B cell (primary cell): Measurements from ENCODE around the gene NCBP1. TPM values are rescaled to one million over a fixed set of nuclear protein-coding genes. Genes with fewer than 3 reads are reported as not detected.

Source experiments
- ATAC-seq: fragments of 200-7000 bp; cut with Tn5 transposase; one replicate; pipeline ENCODE4 v1.10.0; 2021; ENCODE audit warnings: low read depth, mild to moderate bottlenecking, moderate number of reproducible peaks, moderate library complexity
- CTCF ChIA-PET: fragments of 350-600 bp; sonication (Branson Sonifier 250); formaldehyde crosslinking; loops from one replicate; lab custom pipeline; 2021; ENCODE audit warnings: antibody characterized with exemption, inconsistent platforms; lab: Charles Lee
- POLR2A ChIA-PET: fragments of 350-600 bp; sonication (Branson Sonifier 250); formaldehyde crosslinking; loops from one replicate; lab custom pipeline; 2021; ENCODE audit warnings: antibody characterized with exemption; lab: Charles Lee
- DNase-seq: peaks from one replicate; pipeline ENCODE4 v3.0.0; 2013
- H2AFZ ChIP-seq: 2 replicates; pipeline ENCODE4 v1.6.1; 2012; ENCODE audit warnings: mild to moderate bottlenecking, low read depth, low read length; ENCODE audit not compliant: insufficient read depth, poor library complexity, severe bottlenecking
- H3K27ac ChIP-seq, 2 donors: 1 replicate in 1 of 2; 2 replicates in 1 of 2; pipeline ENCODE4 v1.5.1; 2012 to 2013; ENCODE audit warnings: low read length in 2 of 2, mild to moderate bottlenecking in 2 of 2, moderate library complexity in 1 of 2
- H3K27me3 ChIP-seq, 4 experiments: fragments of 200-600 bp in 1 of 4; sonication (generic) in 1 of 4; replicated peaks in 1 of 4; 1 replicate in 2 of 4; 2 replicates in 2 of 4; pipeline versions ENCODE4 v1.6.1 to v1.7.0; 2013 to 2016; ENCODE audit warnings: low read length in 3 of 4, mild to moderate bottlenecking in 2 of 4, mixed read lengths in 1 of 4, moderate library complexity in 1 of 4; ENCODE audit not compliant: insufficient read depth in 4 of 4, control insufficient read depth in 3 of 4; ENCODE audit errors: control extremely low read depth in 1 of 4
- H3K36me3 ChIP-seq, 2 experiments: replicated peaks in 1 of 2; 1 replicate in 1 of 2; 2 replicates in 1 of 2; pipeline versions ENCODE4 v1.6.1 to v1.7.1; 2013; ENCODE audit warnings: low read length in 1 of 2; ENCODE audit not compliant: insufficient read depth in 2 of 2, control insufficient read depth in 1 of 2; ENCODE audit errors: control extremely low read depth in 1 of 2, extremely low read depth in 1 of 2
- H3K4me1 ChIP-seq, 2 donors: fragments of 200-600 bp in 1 of 2; sonication (generic) in 1 of 2; 1 replicate in 1 of 2; 2 replicates in 1 of 2; pipeline versions ENCODE4 v1.5.1 to v1.6.1; 2013 to 2017; ENCODE audit warnings: low read length in 2 of 2; ENCODE audit not compliant: control insufficient read depth in 2 of 2, insufficient read depth in 2 of 2
- H3K4me2 ChIP-seq: replicated peaks from 2 replicates; pipeline ENCODE3; 2012; ENCODE audit warnings: mild to moderate bottlenecking, low read depth, low read length; ENCODE audit not compliant: poor library complexity, severe bottlenecking
- H3K4me3 ChIP-seq, 5 experiments: fragments of 200-600 bp in 1 of 5; sonication (generic) in 1 of 5; 1 replicate in 3 of 5; 2 replicates in 2 of 5; pipeline versions ENCODE4 v1.5.1 to v1.7.0; 2011 to 2016; ENCODE audit warnings: low read length in 4 of 5, mild to moderate bottlenecking in 4 of 5, low read depth in 2 of 5, control low read depth in 1 of 5, moderate library complexity in 1 of 5; ENCODE audit not compliant: insufficient read depth in 1 of 5; ENCODE audit errors: control extremely low read depth in 1 of 5, extremely low read depth in 1 of 5
- H3K79me2 ChIP-seq: fragments of 200-600 bp; sonication (generic); one replicate; pipeline ENCODE4 v1.6.0; 2016; ENCODE audit warnings: low read length; ENCODE audit not compliant: control insufficient read depth, insufficient read depth
- H3K9ac ChIP-seq: fragments of 200-600 bp; sonication (generic); 2 replicates; pipeline ENCODE4 v1.6.1; 2017; ENCODE audit warnings: mild to moderate bottlenecking, low read length, moderate library complexity
- H3K9me3 ChIP-seq, 3 donors: one replicate each; pipeline versions ENCODE4 v1.6.1 to v1.7.1; 2013; ENCODE audit warnings: low read length in 2 of 3; ENCODE audit not compliant: control insufficient read depth in 2 of 3, insufficient read depth in 1 of 3; ENCODE audit errors: control extremely low read depth in 1 of 3
- H4K20me1 ChIP-seq: 2 replicates; pipeline ENCODE4 v1.6.0; 2012; ENCODE audit warnings: mild to moderate bottlenecking, low read length; ENCODE audit not compliant: insufficient read depth, control insufficient read depth, poor library complexity, severe bottlenecking
- H3K27ac Mint-ChIP-seq: one replicate; pipeline ENCODE4 v1.8.0; 2021; ENCODE audit warnings: mixed read lengths
- H3K27me3 Mint-ChIP-seq: one replicate; pipeline ENCODE4 v1.8.0; 2021; ENCODE audit warnings: mixed read lengths
- H3K4me1 Mint-ChIP-seq: one replicate; pipeline ENCODE4 v1.8.0; 2021; ENCODE audit warnings: mixed read lengths
- H3K4me3 Mint-ChIP-seq: one replicate; pipeline ENCODE4 v1.8.0; 2021; ENCODE audit warnings: mixed read lengths
- H3K9me3 Mint-ChIP-seq: one replicate; pipeline ENCODE4 v1.8.0; 2022; ENCODE audit warnings: mixed read lengths; ENCODE audit not compliant: insufficient read depth
- EZH2 ChIP-seq: IDR thresholded peaks from 2 replicates; pipeline ENCODE4 v1.6.1; 2012; ENCODE audit warnings: borderline replicate concordance, low read depth, mild to moderate bottlenecking, moderate library complexity, low read length; ENCODE audit not compliant: insufficient read depth, poor library complexity, severe bottlenecking
- WGBS: methylation state at CpG from one replicate; pipeline ENCODE4 v1.1.5; 2013; ENCODE audit warnings: missing lambda C conversion rate; ENCODE audit not compliant: insufficient coverage; 5-methylcytosine and 5-hydroxymethylcytosine counted together
- intact Hi-C: fragments of 100-400 bp; cut with micrococcal nuclease; formaldehyde crosslinking; loops from one replicate; pipeline ENCODE4 v1.10.0; 2022
- polyA plus RNA-seq: library from polyadenylated mRNA; depleted of rRNA; stranded (reverse); fragments of >200 nt; gene quantifications from 2 replicates; pipeline ENCODE4 v1.2.3, GENCODE V29; 2012
- total RNA-seq, 2 donors: library from RNA; stranded (reverse); fragments of 120-200 nt in 1 of 2; gene quantifications; 1 replicate in 1 of 2; 2 replicates in 1 of 2; pipeline versions ENCODE4 v1.2.3 to v1.2.4, GENCODE V29; 2013 to 2022
- TF ChIP-seq, protein P1 (sequence below): fragments of 200-600 bp; IDR thresholded peaks from one replicate; pipeline ENCODE4 v1.8.0; 2022; ENCODE audit warnings: antibody characterized with exemption, mild to moderate bottlenecking

The NCBP1 gene
- total and polyA plus RNA-seq, 2 donors (not counting 1 experiment from before 2014, with no cell fraction given): 19.5 to 38.0 TPM

DNA sequence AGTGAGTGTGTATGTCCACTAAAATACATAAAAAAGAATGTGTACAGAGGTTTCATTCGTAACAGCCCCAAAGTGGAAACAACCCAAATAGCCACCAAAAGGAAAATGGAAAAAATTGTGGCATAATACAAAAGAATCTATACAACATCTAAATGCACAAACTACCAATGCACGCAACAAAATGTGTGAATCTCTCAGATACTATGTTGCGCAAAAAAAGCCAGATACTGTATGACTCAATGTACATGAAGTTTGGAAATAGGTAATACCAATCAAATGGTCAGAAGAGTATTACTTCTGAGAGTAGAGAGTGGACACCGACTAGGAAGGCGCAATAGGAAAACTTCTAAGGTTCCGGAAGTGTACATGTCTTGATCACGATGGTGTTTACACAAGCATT is 61.1 kb downstream of the NCBP1 start:
- no peak for TF ChIP-seq EZH2
- TF ChIP-seq, protein P1, sequence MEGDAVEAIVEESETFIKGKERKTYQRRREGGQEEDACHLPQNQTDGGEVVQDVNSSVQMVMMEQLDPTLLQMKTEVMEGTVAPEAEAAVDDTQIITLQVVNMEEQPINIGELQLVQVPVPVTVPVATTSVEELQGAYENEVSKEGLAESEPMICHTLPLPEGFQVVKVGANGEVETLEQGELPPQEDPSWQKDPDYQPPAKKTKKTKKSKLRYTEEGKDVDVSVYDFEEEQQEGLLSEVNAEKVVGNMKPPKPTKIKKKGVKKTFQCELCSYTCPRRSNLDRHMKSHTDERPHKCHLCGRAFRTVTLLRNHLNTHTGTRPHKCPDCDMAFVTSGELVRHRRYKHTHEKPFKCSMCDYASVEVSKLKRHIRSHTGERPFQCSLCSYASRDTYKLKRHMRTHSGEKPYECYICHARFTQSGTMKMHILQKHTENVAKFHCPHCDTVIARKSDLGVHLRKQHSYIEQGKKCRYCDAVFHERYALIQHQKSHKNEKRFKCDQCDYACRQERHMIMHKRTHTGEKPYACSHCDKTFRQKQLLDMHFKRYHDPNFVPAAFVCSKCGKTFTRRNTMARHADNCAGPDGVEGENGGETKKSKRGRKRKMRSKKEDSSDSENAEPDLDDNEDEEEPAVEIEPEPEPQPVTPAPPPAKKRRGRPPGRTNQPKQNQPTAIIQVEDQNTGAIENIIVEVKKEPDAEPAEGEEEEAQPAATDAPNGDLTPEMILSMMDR: no peak
- DNase-seq (no peak), ATAC-seq (no peak)
- ChIA-PET POLR2A (no interaction called here), CTCF (no interaction called here)
- H3K79me2 ChIP-seq: peaks cover 41% of the 10 kb centered on the region
- H3K4me1 Mint-ChIP-seq: peaks cover 58% of the 10 kb centered on the region
- no peak overlapping the region for H3K9ac ChIP-seq
- H3K27ac Mint-ChIP-seq: no peak overlapping the region
- no peaks in the 10 kb centered on the region for H4K20me1 ChIP-seq
- no peak overlapping the region for H3K4me3 Mint-ChIP-seq
- H3K4me2 ChIP-seq: no peak overlapping the region
- H3K4me3 ChIP-seq: no peak overlapping the region
- peaks cover 0 to 30% of the 10 kb centered on the region in 2 experiments for H3K36me3 ChIP-seq
- H3K9me3 Mint-ChIP-seq: no peaks in the 10 kb centered on the region
- WGBS: no CpG with 5 or more reads among the region's 7 CpGs
- no peaks in the 10 kb centered on the region for H3K27me3 ChIP-seq
- H3K9me3 ChIP-seq: no peaks in the 10 kb centered on the region
- no peak overlapping the region for H3K27ac ChIP-seq
- H3K27me3 Mint-ChIP-seq: no peaks in the 10 kb centered on the region
- peaks cover 30 to 39% of the 10 kb centered on the region in 2 donors for H3K4me1 ChIP-seq
- H2AFZ ChIP-seq: no peak overlapping the region
- intact Hi-C loops: loop anchor here (5.0 to 10.0 kb wide), 4 partner anchors 208 to 1277 kb away; partner anchors contain the start of genes ANP32B and ZNF367

DNA sequence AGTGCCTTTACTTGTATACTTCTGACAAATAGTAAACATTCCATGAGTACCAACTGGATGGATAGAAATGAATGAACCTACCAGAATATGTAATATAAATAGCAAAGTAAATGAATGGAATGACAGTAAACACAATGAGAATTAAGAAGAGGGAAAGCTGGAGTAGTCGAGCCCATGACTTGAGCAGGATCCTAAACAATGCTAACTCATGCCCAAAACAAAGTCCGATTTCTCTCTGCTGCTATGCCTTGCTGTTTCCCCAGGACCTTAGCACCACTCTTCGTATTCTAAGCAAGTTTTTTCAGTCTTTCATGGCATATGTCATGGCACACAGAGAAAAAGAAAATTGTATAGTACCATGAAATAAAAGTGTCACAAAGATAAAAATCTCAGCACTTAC is 61.8 kb downstream of the NCBP1 start:
- POLR2A ChIA-PET: no interaction called here
- Mint-ChIP-seq H3K4me1 (peaks cover 59% of the 10 kb centered on the region), H3K27me3 (no peaks in the 10 kb centered on the region), H3K9me3 (no peaks in the 10 kb centered on the region), H3K27ac (no peak overlapping the region), H3K4me3 (peak overlapping the region; percentile 91)
- whole genome bisulfite sequencing: 100% methylated on average over 2 of the region's 3 CpGs
- Histone ChIP-seq H3K27ac (no peak overlapping the region), H3K36me3 (peaks cover 0 to 27% of the 10 kb centered on the region in 2 experiments), H3K4me2 (peak overlapping the region; percentile 90), H4K20me1 (no peaks in the 10 kb centered on the region), H3K27me3 (no peaks in the 10 kb centered on the region), H3K9ac (peak overlapping the region; percentile 81), H3K79me2 (peaks cover 41% of the 10 kb centered on the region), H3K4me1 (peaks cover 30 to 40% of the 10 kb centered on the region in 2 donors), H2AFZ (no peak overlapping the region), H3K4me3 (no peak overlapping the region), H3K9me3 (peaks cover 0 to 3% (median 0%) of the 10 kb centered on the region in 3 donors)
- DNase-seq (no peak), ATAC-seq (no peak)
- TF ChIP-seq, protein P1: no peak
- TF ChIP-seq EZH2: no peak
- CTCF ChIA-PET: no interaction called here
- intact Hi-C loops: loop anchor here (5.0 to 10.0 kb wide), 4 partner anchors 207 to 1278 kb away; partner anchors contain the start of genes ANP32B and ZNF367
